Upper lobe of right lung (tissue), 1 donor: ENCODE data around the gene CCL4. TPM values are rescaled to one million over a fixed set of nuclear protein-coding genes. Genes with fewer than 3 reads are reported as not detected.
A peak's percentile ranks its signal among the peaks of the same experiment; 100 is the strongest.

Source experiments
- ATAC-seq: fragments of 200-7000 bp; cut with Tn5 transposase; one replicate; pipeline ENCODE4 v1.9.1; 2020; ENCODE audit warnings: mild to moderate bottlenecking, moderate library complexity
- DNase-seq: peaks from one replicate; pipeline ENCODE4 v3.0.0-alpha.2; 2020
- H3K27ac ChIP-seq: fragments of 200-600 bp; one replicate; pipeline ENCODE4 v1.8.0; 2022
- H3K27me3 ChIP-seq: fragments of 200-600 bp; one replicate; pipeline ENCODE4 v1.8.0; 2022; ENCODE audit warnings: mild to moderate bottlenecking
- H3K36me3 ChIP-seq: fragments of 200-600 bp; one replicate; pipeline ENCODE4 v1.8.0; 2022
- H3K4me1 ChIP-seq: fragments of 200-600 bp; one replicate; pipeline ENCODE4 v1.8.0; 2022
- H3K4me3 ChIP-seq: fragments of 200-600 bp; one replicate; pipeline ENCODE4 v1.8.0; 2022; ENCODE audit warnings: mild to moderate bottlenecking
- H3K9me3 ChIP-seq: fragments of 200-600 bp; one replicate; pipeline ENCODE4 v1.8.0; 2022
- intact Hi-C: fragments of 100-400 bp; cut with DNase I; formaldehyde crosslinking; loops from one replicate; pipeline ENCODE4 v1.11.0; 2022
- total RNA-seq: library from RNA; stranded (reverse); fragmentation: NEBNext Ultra II Directional; extraction: Animal tissue kit (Norgen Biotek cat#: 25700); gene quantifications from one replicate; pipeline ENCODE4 v1.2.1, GENCODE V29; 2021
- TF ChIP-seq, protein P1 (sequence below): fragments of 200-600 bp; IDR thresholded peaks from one replicate; pipeline ENCODE4 v1.8.0; 2022; ENCODE audit warnings: antibody characterized with exemption
- donor health status: DM: no; HTN: yes; CAD: no; lungs with severe emphysema.

CCL4 gene
- total RNA-seq, 1 donor from 2014 or later = 12.5 TPM

GRCh38 chr17:36144014-36144413, 40.4 kb downstream of the CCL4 start:
- H3K9me3 ChIP-seq = no peaks in the 10 kb centered on the region
- H3K4me3 ChIP-seq = no peak overlapping the region
- intact Hi-C loops = loop anchor here (10.0 kb wide), 1 partner anchor 179 kb away; no protein-coding TSS in a partner anchor
- no peaks in the 10 kb centered on the region for H3K27me3 ChIP-seq
- no peaks in the 10 kb centered on the region for H3K4me1 ChIP-seq
- ATAC-seq (peak; percentile 76), DNase-seq (no peak)
- H3K27ac ChIP-seq = no peak overlapping the region
- no peaks in the 10 kb centered on the region for H3K36me3 ChIP-seq
- TF ChIP-seq, protein P1, sequence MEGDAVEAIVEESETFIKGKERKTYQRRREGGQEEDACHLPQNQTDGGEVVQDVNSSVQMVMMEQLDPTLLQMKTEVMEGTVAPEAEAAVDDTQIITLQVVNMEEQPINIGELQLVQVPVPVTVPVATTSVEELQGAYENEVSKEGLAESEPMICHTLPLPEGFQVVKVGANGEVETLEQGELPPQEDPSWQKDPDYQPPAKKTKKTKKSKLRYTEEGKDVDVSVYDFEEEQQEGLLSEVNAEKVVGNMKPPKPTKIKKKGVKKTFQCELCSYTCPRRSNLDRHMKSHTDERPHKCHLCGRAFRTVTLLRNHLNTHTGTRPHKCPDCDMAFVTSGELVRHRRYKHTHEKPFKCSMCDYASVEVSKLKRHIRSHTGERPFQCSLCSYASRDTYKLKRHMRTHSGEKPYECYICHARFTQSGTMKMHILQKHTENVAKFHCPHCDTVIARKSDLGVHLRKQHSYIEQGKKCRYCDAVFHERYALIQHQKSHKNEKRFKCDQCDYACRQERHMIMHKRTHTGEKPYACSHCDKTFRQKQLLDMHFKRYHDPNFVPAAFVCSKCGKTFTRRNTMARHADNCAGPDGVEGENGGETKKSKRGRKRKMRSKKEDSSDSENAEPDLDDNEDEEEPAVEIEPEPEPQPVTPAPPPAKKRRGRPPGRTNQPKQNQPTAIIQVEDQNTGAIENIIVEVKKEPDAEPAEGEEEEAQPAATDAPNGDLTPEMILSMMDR = no peak

DNA sequence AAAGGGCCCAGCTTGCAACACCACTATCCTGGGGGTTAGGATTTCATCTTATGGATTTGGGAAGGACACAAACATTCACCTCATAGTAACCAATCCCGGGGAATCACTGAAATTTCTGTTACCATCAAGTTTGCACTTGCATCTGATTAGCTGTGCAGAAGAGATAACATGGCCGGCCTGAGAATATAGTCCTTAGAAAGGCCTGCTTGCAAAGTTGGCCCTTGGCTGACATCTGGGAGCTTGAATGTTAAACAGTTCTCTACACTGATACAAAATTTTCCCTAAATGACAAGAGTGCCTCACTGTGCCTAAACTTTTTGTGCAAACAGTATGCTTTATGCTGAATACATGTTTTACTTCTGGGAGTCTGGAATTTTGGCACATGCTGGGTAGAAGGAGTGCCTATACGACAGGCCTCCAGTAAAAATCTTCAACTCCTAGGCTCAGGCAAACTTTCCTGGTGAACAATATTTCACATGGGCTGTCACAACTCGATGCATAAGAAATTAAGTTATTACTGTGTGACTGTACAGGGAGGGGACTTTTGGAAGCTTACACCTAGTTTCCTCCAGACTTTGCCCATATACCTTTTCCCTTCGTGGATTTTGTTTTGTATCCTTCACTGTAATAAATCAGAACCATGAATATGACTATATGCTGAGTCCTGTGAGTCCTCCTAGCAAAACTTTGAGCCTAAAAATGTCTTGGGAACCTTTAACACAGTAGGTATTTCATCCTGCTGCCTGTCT, 41.5 kb downstream of the CCL4 start:
- intact Hi-C loops = loop anchor here (10.0 kb wide), 1 partner anchor 180 kb away; no protein-coding TSS in a partner anchor

GRCh38 chr17:36147601-36148000, 44.0 kb downstream of the CCL4 start:
- ATAC-seq = no peak

More for the DNA sequence above, 41.5 kb downstream of the CCL4 start:
- TF ChIP-seq, protein P1 = no peak
- no peak overlapping the region for H3K27ac ChIP-seq
- H3K9me3 ChIP-seq = no peaks in the 10 kb centered on the region
- H3K27me3 ChIP-seq = no peaks in the 10 kb centered on the region
- no peaks in the 10 kb centered on the region for H3K36me3 ChIP-seq
- ATAC-seq (no peak), DNase-seq (no peak)
- H3K4me1 ChIP-seq = no peaks in the 10 kb centered on the region
- no peak overlapping the region for H3K4me3 ChIP-seq

DNA sequence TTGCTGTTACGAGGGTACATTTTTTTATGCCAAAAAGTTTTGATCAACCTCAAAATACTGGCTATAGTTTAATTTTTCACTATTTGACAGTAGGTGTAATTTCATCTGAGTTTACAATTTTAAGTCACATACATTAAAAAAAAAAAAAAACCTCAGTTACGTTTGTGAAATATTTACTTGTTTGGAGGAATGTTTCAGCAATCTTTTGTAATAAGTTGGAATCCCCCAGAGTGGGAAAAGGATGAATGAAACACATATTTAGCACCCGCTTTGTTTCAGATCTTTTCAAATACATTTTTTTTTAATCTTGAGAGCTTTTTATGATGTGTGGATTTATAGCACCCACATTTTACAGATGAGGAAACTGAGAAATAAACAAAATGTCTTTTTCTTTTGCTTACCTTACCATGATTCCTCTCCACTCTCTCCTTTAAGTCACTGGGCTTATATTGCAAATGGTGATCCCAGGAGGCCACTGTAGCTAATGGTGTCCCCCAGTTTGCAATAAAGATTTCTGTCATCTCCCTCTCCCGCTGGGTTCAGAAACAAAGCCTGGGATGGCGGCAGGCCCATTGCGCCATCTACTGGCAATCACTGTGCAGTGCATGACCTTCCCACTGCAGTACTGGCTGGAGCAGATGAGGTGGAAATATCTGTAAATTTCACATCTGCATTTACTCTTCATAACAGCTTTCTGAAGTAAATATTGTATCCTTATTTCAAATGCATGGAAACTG, 45.1 kb downstream of the CCL4 start:
- intact Hi-C loops = loop anchor here (10.0 kb wide), 1 partner anchor 184 kb away; no protein-coding TSS in a partner anchor
- Histone ChIP-seq H3K27ac (no peak overlapping the region), H3K36me3 (no peaks in the 10 kb centered on the region), H3K4me1 (no peaks in the 10 kb centered on the region), H3K4me3 (no peak overlapping the region), H3K27me3 (no peaks in the 10 kb centered on the region), H3K9me3 (no peaks in the 10 kb centered on the region)
- ATAC-seq (peak; percentile 95), DNase-seq (peak; percentile 75)
- TF ChIP-seq, protein P1 = peak; percentile 99

More at GRCh38 chr17:36147601-36148000, 44.0 kb downstream of the CCL4 start:
- no peaks in the 10 kb centered on the region for H3K9me3 ChIP-seq
- no peaks in the 10 kb centered on the region for H3K27me3 ChIP-seq
- intact Hi-C loops = loop anchor here (10.0 kb wide), 1 partner anchor 183 kb away; no protein-coding TSS in a partner anchor
- H3K4me1 ChIP-seq = no peaks in the 10 kb centered on the region
- no peak overlapping the region for H3K4me3 ChIP-seq
- no peak for DNase-seq
- no peak overlapping the region for H3K27ac ChIP-seq
- TF ChIP-seq, protein P1 = no peak
- no peaks in the 10 kb centered on the region for H3K36me3 ChIP-seq

- intact Hi-C loops = loop anchor here (10.0 kb wide), 1 partner anchor 185 kb away; no protein-coding TSS in a partner anchor
- no peak for ATAC-seq
- no peaks in the 10 kb centered on the region for H3K27me3 ChIP-seq
These were observed 45.7 kb downstream of the CCL4 start for GRCh38 chr17:36149296-36149820.

More at GRCh38 chr17:36149296-36149820, 45.7 kb downstream of the CCL4 start:
- Histone ChIP-seq H3K27ac (no peak overlapping the region), H3K4me3 (no peak overlapping the region), H3K36me3 (no peaks in the 10 kb centered on the region), H3K9me3 (no peaks in the 10 kb centered on the region), H3K4me1 (no peaks in the 10 kb centered on the region)
- TF ChIP-seq, protein P1 = no peak
- DNase-seq = no peak
